HCT116 (cell line): Measurements from ENCODE around the gene RFLNA.

Source experiments
- CEBPB ChIP-seq: IDR thresholded peaks from 2 replicates; pipeline ENCODE4 v1.6.1; 2012; ENCODE audit warnings: low read depth
- EZH2 ChIP-seq: fragments of 200-600 bp; sonication (generic); IDR thresholded peaks from 2 replicates; pipeline ENCODE4 v1.6.1; 2017; ENCODE audit warnings: antibody characterized with exemption, mixed run types
- JUND ChIP-seq: IDR thresholded peaks from 2 replicates; pipeline ENCODE4 v1.6.1; 2012
- POLR2A ChIP-seq: IDR thresholded peaks from 2 replicates; pipeline ENCODE4 v1.7.0; 2011; ENCODE audit warnings: borderline replicate concordance; ENCODE audit not compliant: insufficient read depth, insufficient read length; ENCODE audit errors: extremely low read depth
- POLR2AphosphoS5 ChIP-seq: IDR thresholded peaks from 2 replicates; pipeline ENCODE4 v1.6.1; 2011; ENCODE audit warnings: mild to moderate bottlenecking, low read depth, low read length, moderate library complexity
- REST ChIP-seq: IDR thresholded peaks from 2 replicates; pipeline ENCODE4 v1.6.1; 2012; ENCODE audit warnings: low read depth
- SRF ChIP-seq: IDR thresholded peaks from 2 replicates; pipeline ENCODE4 v1.6.1; 2012; ENCODE audit warnings: low read depth
- YY1 ChIP-seq: IDR thresholded peaks from 2 replicates; pipeline ENCODE4 v1.6.1; 2011; ENCODE audit warnings: low read length, low read depth, moderate library complexity, mild to moderate bottlenecking; ENCODE audit not compliant: insufficient replicate concordance; ENCODE audit errors: extremely low read depth
- ZFX ChIP-seq: fragments of 450-650 bp; IDR thresholded peaks from 2 replicates; pipeline ENCODE4 v1.6.1; 2017
- ZNF274 ChIP-seq: fragments of 200-500 bp; sonication (Bioruptor generic); IDR thresholded peaks from 2 replicates; pipeline ENCODE4 v1.6.1; 2014; ENCODE audit warnings: mild to moderate bottlenecking, low read depth, low read length, inconsistent platforms
- TF ChIP-seq, protein P1 (sequence below), 3 experiments: fragments of 200-600 bp in 1 of 3; sonication (generic) in 1 of 3; IDR thresholded peaks in 2 of 3; conservative IDR thresholded peaks in 1 of 3; 2 replicates each; pipeline ENCODE4 v1.5.1; 2012 to 2017; ENCODE audit warnings: low read depth in 2 of 3, low read length in 2 of 3, antibody characterized with exemption in 1 of 3, borderline replicate concordance in 1 of 3, control low read depth in 1 of 3, mild to moderate bottlenecking in 1 of 3, mixed read lengths in 1 of 3, mixed run types in 1 of 3, moderate library complexity in 1 of 3; ENCODE audit not compliant: insufficient read depth in 1 of 3
- TF ChIP-seq, protein P2 (sequence below): IDR thresholded peaks from 2 replicates; pipeline ENCODE4 v1.6.1; 2012
- TF ChIP-seq, protein P3 (sequence below): IDR thresholded peaks from 2 replicates; pipeline ENCODE4 v1.6.1; 2011; ENCODE audit warnings: mild to moderate bottlenecking, low read length, moderate library complexity; ENCODE audit not compliant: insufficient replicate concordance; ENCODE audit errors: extremely low read depth

DNA sequence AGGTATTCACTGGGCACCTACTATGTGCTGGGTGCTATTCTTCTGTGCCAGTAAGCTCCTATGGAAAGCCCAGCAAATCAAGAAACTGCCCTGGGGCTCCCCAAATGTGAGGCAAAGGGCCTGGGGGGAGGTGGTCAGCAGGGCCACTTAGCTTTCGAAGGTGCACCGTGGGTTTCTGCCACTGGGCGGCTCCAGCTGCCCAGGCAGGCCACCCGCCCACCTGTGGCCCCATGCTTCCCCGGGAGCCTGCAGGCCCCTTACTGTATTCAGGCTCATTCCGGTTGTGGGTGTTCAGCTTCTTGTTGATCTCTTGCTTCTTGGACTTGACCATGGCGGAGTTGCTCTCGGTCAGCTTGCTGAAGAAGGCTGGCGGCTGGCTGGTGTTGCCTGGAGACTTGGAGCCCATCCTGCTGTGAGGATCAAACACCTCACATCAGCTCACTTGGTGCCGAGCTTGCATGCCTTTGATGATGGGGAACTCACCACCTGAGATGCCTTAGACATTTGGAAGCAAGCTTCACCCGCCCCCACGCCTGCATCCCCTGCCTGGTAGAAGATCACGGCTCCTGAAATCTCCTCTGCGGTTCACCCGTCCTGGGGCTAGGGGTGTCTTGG, 37.3 kb downstream of the RFLNA start:
- no peak for TF ChIP-seq POLR2A
- TF ChIP-seq, protein P1, sequence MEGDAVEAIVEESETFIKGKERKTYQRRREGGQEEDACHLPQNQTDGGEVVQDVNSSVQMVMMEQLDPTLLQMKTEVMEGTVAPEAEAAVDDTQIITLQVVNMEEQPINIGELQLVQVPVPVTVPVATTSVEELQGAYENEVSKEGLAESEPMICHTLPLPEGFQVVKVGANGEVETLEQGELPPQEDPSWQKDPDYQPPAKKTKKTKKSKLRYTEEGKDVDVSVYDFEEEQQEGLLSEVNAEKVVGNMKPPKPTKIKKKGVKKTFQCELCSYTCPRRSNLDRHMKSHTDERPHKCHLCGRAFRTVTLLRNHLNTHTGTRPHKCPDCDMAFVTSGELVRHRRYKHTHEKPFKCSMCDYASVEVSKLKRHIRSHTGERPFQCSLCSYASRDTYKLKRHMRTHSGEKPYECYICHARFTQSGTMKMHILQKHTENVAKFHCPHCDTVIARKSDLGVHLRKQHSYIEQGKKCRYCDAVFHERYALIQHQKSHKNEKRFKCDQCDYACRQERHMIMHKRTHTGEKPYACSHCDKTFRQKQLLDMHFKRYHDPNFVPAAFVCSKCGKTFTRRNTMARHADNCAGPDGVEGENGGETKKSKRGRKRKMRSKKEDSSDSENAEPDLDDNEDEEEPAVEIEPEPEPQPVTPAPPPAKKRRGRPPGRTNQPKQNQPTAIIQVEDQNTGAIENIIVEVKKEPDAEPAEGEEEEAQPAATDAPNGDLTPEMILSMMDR (IDR thresholded peaks at IDR 0.05 in 2 of 3, conservative IDR thresholded peaks at IDR 0.05 in 1 of 3; ENCODE audit: borderline replicate concordance in 1 of 3, insufficient read depth in 1 of 3, low read depth in 2 of 3, low read length in 2 of 3): peak in 2 of 3 experiments; percentile 47 to 54; a peak in 4 of 6 replicates
- no peak for TF ChIP-seq POLR2AphosphoS5
- no peak for TF ChIP-seq CEBPB
- TF ChIP-seq REST: no peak
- TF ChIP-seq ZFX: no peak
- TF ChIP-seq, protein P2, sequence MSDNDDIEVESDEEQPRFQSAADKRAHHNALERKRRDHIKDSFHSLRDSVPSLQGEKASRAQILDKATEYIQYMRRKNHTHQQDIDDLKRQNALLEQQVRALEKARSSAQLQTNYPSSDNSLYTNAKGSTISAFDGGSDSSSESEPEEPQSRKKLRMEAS: no peak
- no peak for TF ChIP-seq EZH2
- TF ChIP-seq, protein P3, sequence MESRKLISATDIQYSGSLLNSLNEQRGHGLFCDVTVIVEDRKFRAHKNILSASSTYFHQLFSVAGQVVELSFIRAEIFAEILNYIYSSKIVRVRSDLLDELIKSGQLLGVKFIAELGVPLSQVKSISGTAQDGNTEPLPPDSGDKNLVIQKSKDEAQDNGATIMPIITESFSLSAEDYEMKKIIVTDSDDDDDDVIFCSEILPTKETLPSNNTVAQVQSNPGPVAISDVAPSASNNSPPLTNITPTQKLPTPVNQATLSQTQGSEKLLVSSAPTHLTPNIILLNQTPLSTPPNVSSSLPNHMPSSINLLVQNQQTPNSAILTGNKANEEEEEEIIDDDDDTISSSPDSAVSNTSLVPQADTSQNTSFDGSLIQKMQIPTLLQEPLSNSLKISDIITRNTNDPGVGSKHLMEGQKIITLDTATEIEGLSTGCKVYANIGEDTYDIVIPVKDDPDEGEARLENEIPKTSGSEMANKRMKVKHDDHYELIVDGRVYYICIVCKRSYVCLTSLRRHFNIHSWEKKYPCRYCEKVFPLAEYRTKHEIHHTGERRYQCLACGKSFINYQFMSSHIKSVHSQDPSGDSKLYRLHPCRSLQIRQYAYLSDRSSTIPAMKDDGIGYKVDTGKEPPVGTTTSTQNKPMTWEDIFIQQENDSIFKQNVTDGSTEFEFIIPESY: no peak
- no peak for TF ChIP-seq ZNF274
- no peak for TF ChIP-seq JUND
- no peak for TF ChIP-seq YY1
- no peak for TF ChIP-seq SRF
